Measurements from ENCODE around the gene LRMDA. TPM values are rescaled to one million over a fixed set of nuclear protein-coding genes. Genes with fewer than 3 reads are reported as not detected.

LRMDA gene
- polyA plus RNA-seq, 3 donors, result 39.8 to 59.6 (median 56.4) TPM

DNA sequence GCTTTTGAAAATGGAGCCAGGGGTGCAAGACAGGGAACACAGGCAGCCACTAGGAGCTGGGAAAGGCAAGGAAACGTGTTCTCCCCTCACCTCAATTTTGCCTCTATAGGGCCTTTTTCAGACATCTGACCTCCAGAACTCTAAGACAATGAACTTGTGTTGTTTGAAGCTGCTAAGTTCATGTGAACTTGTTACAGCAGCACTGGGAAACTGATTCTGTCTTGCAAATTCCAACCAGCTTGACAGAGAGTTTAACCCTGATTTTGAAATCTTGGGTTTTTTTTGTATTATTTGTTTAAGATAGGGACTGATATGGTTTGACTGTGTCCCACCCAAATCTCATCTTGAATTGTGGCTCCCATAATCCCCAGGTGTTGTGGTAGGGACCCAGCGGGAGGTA is 852.9 kb downstream of the LRMDA start:
- H3K4me3 ChIP-seq (replicated peaks in 1 of 3; ENCODE audit: low read depth in 2 of 3, low read length in 3 of 3), result no peak overlapping the region
- Mint-ChIP-seq H3K27ac (no peak overlapping the region), H3K4me1 (no peaks in the 10 kb centered on the region), H3K4me3 (no peak overlapping the region), H3K36me3 (peaks cover 0 to 2% of the 10 kb centered on the region in 2 donors), H3K27me3 (ENCODE audit: low read depth in 3 of 3) (peaks cover 0 to 1% (median 0%) of the 10 kb centered on the region in 3 donors), H3K9me3 (peaks cover 0 to 7% (median 0%) of the 10 kb centered on the region in 7 donors)
- H3K27me3 ChIP-seq (ENCODE audit: control insufficient read depth in 2 of 2, insufficient read depth in 2 of 2, low read length in 2 of 2), result no peaks in the 10 kb centered on the region
- WGBS (ENCODE audit: insufficient coverage), result no CpG with 5 or more reads among the region's 2 CpGs
- DNase-seq, result no peak
- intact Hi-C loops (cut with micrococcal nuclease), result no loop called here
- H3K4me2 ChIP-seq (replicated peaks; ENCODE audit: extremely low read depth, low read length, poor library complexity, severe bottlenecking), result no peak overlapping the region
- no peaks in the 10 kb centered on the region for H4K20me1 ChIP-seq (ENCODE audit: insufficient read depth, low read length)
- no peaks in the 10 kb centered on the region for H3K79me2 ChIP-seq (ENCODE audit: insufficient read depth, low read length)
- TF ChIP-seq, protein P1, sequence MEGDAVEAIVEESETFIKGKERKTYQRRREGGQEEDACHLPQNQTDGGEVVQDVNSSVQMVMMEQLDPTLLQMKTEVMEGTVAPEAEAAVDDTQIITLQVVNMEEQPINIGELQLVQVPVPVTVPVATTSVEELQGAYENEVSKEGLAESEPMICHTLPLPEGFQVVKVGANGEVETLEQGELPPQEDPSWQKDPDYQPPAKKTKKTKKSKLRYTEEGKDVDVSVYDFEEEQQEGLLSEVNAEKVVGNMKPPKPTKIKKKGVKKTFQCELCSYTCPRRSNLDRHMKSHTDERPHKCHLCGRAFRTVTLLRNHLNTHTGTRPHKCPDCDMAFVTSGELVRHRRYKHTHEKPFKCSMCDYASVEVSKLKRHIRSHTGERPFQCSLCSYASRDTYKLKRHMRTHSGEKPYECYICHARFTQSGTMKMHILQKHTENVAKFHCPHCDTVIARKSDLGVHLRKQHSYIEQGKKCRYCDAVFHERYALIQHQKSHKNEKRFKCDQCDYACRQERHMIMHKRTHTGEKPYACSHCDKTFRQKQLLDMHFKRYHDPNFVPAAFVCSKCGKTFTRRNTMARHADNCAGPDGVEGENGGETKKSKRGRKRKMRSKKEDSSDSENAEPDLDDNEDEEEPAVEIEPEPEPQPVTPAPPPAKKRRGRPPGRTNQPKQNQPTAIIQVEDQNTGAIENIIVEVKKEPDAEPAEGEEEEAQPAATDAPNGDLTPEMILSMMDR (IDR thresholded peaks at IDR 0.05), result no peak
- no peak overlapping the region for H2AFZ ChIP-seq (ENCODE audit: insufficient read depth, low read depth, low read length, poor library complexity, severe bottlenecking)
- H3K9ac ChIP-seq (ENCODE audit: insufficient read depth, low read length, poor library complexity, severe bottlenecking), result no peak overlapping the region
- H3K27ac ChIP-seq (ENCODE audit: low read depth in 1 of 2, low read length in 2 of 2), result no peak overlapping the region
- H3K9me3 ChIP-seq (replicated peaks in 1 of 2; ENCODE audit: control insufficient read depth in 1 of 2, insufficient read depth in 1 of 2, low read length in 2 of 2), result no peaks in the 10 kb centered on the region
- no peaks in the 10 kb centered on the region for H3K4me1 ChIP-seq (ENCODE audit: control insufficient read depth in 1 of 2, insufficient read depth in 2 of 2, low read length in 2 of 2)
- H3K36me3 ChIP-seq (replicated peaks in 1 of 2; ENCODE audit: control insufficient read depth in 1 of 2, insufficient read depth in 2 of 2, low read length in 2 of 2), result no peaks in the 10 kb centered on the region

DNA sequence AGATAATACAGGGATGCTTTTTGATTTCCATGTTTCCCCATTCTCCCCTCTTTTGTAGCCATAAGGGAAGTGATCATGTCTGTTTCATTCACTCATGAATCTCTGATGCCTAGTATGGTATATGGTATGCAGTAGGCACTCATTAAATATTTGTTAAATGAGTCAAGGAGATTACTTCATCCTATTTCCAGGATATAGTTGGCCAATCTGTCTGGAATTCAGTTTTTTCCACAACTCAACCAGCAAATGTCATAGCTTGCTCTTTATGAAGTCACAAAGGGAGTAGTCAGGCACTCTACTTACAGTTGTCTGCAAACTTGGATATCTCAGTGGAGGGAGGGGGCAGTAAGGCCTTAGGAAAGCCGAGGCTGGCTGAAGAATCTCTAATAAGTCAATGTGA is 853.6 kb downstream of the LRMDA start:
- H3K27ac ChIP-seq (ENCODE audit: low read depth in 1 of 2, low read length in 2 of 2), result no peak overlapping the region
- H2AFZ ChIP-seq (ENCODE audit: insufficient read depth, low read depth, low read length, poor library complexity, severe bottlenecking), result no peak overlapping the region
- no peaks in the 10 kb centered on the region for H4K20me1 ChIP-seq (ENCODE audit: insufficient read depth, low read length)
- no peaks in the 10 kb centered on the region for H3K79me2 ChIP-seq (ENCODE audit: insufficient read depth, low read length)
- Mint-ChIP-seq H3K36me3 (peaks cover 0 to 2% of the 10 kb centered on the region in 2 donors), H3K4me3 (no peak overlapping the region), H3K27me3 (ENCODE audit: low read depth in 3 of 3) (peaks cover 0 to 1% (median 0%) of the 10 kb centered on the region in 3 donors), H3K27ac (no peak overlapping the region), H3K4me1 (no peaks in the 10 kb centered on the region), H3K9me3 (peaks cover 0 to 7% (median 0%) of the 10 kb centered on the region in 7 donors)
- H3K9ac ChIP-seq (ENCODE audit: insufficient read depth, low read length, poor library complexity, severe bottlenecking), result no peak overlapping the region
- H3K9me3 ChIP-seq (replicated peaks in 1 of 2; ENCODE audit: control insufficient read depth in 1 of 2, insufficient read depth in 1 of 2, low read length in 2 of 2), result no peaks in the 10 kb centered on the region
- intact Hi-C loops (cut with micrococcal nuclease), result no loop called here
- H3K4me3 ChIP-seq (replicated peaks in 1 of 3; ENCODE audit: low read depth in 2 of 3, low read length in 3 of 3), result no peak overlapping the region
- no peaks in the 10 kb centered on the region for H3K4me1 ChIP-seq (ENCODE audit: control insufficient read depth in 1 of 2, insufficient read depth in 2 of 2, low read length in 2 of 2)
- H3K36me3 ChIP-seq (replicated peaks in 1 of 2; ENCODE audit: control insufficient read depth in 1 of 2, insufficient read depth in 2 of 2, low read length in 2 of 2), result no peaks in the 10 kb centered on the region
- TF ChIP-seq, protein P1 (IDR thresholded peaks at IDR 0.05), result no peak
- no peaks in the 10 kb centered on the region for H3K27me3 ChIP-seq (ENCODE audit: control insufficient read depth in 2 of 2, insufficient read depth in 2 of 2, low read length in 2 of 2)
- no peak for DNase-seq
- no peak overlapping the region for H3K4me2 ChIP-seq (replicated peaks; ENCODE audit: extremely low read depth, low read length, poor library complexity, severe bottlenecking)
- WGBS (ENCODE audit: insufficient coverage), result no CpG with 5 or more reads among the region's 1 CpG

All from CD14-positive monocyte (primary cell).